DMS153 treated with DMSO at 0.1 percent for 48 hours (cell line): ENCODE data around the gene RNF214.
"Not testable (repeated sequence)": the region's sequence is repeated elsewhere in the genome, so short reads cannot be mapped to it uniquely, and the experiment has no call there.

Experiments
- DNase-seq: peaks from one replicate; lab custom pipeline; 2025; ENCODE audit not compliant: unreplicated experiment; lab: John Stamatoyannopoulos, UW

The RNF214 gene

DNA sequence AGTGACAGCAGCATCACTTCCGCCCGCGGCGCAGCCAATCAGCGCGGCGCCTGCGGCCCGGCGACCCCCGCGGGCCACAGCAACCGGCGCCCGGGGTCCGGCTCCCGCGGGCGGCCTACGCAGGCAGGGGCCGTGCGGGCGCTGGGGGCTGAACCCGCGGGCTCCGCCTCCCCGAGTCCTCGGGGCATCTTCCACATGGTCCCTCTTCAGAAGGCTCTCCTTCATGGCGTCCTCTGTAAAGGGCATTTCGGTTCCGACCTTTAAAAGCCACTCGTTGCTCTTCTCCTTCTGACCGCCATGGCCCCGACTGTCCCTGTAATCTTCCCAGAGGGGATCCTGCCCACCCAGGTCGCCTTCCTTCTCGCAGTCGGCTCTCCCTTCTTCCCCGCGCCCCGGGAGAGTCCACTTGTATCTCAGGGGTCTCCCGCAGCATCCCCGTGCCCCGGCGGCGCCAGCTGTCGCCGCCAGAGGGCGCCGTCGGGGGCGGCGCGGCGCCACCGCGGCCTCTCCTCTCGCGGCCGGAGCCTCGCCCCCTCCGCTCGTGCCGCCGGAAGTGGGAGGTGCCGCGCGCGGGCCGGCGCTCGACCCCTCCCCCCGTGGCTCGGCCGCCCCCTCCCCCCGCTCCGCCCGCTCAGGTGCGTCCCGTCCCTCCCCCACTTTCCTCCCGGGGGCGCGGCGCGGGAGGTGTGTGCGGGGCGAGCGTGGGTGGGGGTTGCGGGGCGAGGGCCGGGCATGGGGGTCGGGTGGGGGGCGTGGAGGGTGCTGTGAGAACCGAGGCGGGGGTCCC is at the start of gene RNF214:
TSS of gene RNF214 (plus strand) at position 580 of the 787 bp plus-strand sequence. CDS start 1,602 bp downstream, outside the sequence.
- DNase-seq, result peak; percentile 57

DNA sequence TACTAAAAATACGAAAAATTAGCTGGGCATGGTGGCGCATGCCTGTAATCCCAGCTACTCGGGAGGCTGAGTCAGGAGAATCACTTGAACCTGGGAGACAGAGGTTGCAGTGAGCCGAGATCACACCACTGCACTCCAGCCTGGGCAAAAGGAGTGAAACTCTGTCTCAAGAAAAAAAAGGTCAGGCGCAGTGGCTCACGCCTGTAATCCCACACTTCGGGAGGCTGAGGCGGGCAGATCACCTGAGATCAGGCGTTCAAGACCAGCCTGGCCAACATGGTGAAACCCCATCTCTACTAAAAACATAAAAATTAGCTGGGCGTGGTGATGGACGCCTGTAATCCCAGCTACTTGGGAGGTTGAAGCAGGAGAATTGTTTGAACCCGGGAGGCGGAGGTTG is 49.3 kb upstream of the RNF214 start:
- not testable (repeated sequence) for DNase-seq

DNA sequence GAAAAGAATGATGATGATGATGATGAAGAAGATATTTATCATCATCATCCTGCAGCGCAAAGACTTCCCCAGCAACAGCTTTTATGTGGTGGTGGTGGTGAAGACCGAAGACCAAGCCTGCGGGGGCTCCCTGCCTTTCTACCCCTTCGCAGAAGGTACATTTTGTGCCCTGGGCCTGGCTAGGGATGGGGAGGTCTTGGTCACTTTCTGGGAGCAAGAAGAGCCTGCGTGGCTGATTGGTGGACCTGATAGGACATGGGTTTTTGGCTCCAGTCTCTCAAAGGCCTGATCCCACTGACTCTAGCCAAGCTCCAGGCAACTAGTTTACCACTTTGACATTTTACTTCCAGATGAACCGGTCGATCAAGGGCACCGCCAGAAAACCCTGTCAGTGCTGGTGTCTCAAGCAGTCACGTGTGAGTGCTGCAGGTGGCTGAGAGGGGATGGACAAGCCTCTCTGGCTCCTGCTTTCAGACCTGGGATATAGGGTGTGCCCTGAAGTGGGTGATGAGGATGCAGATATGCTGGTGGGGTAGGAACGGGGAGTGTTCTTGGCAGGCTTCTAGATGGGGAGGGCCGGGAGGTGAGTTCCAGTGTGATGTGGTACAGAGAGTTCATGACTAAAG is 48.6 kb upstream of the RNF214 start:
- no peak for DNase-seq

DNA sequence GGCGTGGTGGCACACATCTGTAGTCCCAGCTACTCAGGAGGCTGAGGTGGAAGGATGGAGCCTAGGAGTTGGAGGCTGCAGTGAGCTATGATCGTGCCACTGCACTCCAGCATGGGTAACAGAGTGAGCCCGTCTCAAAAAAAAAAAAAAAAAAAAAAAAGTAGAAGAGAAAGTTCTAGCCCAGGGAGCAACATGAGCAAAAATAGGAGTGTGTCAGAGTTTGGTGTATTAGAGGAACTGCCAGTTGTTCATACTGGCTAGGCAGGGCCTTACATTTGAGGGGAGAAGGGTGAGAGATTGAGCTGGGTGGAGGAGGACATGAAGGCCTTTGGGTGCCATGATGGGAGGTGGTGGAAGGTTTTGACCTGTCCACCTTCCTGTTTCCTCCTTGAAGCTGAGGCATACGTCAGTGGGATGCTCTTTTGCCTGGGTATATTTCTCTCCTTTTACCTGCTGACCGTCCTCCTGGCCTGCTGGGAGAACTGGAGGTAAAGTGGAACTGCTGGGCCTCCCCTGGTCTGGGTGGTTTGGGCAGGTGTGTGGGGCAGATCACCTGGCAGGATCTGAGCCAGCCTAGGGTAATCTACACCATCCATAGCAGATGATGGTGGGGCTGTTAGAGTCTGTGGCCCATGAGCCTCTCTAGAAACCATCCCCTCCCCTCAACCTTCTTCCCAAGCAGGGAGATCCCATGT is 46.6 kb upstream of the RNF214 start:
- DNase-seq, result no peak

DNA sequence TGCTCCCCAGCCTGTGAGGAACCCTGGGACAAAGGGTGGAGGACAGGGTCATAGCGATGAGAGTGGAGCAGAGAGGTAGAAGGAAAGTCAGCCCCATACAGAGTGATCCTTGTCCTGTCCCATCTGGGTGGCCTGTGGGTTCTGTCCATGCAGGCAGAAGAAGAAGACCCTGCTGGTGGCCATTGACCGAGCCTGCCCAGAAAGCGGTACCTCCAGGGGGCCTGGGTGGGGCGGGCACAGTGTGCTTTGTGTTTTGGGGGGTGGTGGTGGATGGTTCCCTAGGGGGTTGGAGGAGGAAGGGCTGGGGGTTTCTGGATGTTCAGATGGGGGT is 46.1 kb upstream of the RNF214 start:
- DNase-seq, result no peak

DNA sequence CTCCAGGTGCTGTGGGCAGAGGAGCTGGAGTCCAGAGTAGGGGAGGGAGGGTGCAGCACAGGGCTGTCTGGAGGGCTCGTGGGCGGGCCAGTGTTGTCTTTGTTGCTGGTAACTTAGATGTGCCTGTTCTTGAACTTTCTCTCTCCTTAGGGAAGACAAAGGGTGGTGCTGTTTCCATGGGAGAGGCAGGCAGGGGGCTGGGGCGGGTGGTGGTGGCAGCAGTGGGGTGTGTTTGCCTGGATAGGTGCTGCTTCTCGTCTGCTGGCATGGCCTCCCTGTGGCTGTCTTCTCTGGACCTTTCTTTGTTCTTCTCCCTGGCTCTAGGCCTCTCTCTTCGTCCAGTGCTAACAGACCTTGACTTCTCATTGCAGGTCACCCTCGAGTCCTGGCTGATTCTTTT is 45.5 kb upstream of the RNF214 start:
- DNase-seq, result no peak

DNA sequence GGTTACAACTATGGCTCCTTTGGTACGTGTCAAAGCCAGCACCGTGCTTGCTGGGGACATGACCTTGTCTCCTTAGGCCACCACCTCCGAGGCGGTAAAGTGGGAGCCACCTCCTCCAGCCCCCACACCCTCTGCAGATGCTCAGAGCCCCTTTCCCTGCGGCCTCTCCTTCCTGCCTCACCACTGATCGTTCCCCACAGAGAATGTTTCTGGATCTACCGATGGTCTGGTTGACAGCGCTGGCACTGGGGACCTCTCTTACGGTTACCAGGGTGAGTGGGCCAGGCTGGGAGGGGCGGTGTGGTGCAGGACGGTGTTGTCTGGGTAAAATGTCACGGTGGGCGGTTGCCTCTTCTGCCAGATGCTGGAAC is 45.1 kb upstream of the RNF214 start:
- DNase-seq, result no peak

DNA sequence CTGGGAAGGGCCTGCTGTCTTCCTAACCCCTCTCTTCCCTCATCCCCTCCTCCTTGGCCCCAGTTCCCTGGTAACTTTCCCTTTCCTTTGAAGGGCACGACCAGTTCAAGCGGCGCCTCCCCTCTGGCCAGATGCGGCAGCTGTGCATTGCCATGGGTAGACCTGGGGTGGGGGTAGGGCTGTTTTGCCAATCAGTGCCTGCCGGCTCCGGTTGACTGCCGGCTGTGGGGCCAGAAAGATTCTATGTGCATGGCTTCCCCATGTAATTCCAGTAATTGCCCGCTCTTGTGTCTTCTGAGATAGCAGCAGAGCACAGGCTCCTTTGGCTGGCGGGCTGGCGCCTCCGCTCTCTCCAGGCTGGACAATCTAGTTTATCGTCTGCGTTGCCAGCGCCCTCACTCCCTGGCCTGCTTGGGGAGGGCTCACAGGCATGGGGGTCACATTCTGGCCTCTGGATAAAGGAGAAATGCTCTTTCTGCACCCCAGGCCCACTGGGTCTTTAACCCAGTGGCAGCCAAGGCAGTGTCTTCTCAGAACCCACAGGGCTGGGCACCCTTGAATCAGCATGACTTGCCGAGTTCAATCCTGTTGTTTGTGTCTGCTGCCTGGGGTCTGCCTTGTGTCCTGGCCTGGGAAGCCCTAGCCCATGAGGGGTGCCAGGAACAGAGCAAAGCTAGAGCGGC is 44.5 kb upstream of the RNF214 start:
- DNase-seq, result no peak

DNA sequence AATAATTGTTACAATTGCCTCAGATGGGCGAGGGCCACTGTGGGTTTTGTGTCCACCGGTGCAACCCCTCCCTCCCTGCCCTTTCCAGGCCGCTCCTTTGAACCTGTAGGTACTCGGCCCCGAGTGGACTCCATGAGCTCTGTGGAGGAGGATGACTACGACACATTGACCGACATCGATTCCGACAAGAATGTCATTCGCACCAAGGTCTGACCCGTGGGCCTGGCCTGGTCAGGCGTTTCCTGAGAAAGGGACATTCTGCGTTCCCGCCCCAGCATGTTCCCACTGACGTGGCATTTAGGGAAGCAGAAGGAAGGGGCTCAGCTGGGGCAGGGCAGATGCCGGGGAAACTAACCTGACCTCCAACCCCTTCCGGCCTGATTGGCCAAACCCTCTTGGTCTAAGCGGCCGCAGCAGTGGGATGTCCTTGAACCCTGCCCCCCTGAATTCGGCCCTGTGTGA is 43.8 kb upstream of the RNF214 start:
- DNase-seq, result no peak

DNA sequence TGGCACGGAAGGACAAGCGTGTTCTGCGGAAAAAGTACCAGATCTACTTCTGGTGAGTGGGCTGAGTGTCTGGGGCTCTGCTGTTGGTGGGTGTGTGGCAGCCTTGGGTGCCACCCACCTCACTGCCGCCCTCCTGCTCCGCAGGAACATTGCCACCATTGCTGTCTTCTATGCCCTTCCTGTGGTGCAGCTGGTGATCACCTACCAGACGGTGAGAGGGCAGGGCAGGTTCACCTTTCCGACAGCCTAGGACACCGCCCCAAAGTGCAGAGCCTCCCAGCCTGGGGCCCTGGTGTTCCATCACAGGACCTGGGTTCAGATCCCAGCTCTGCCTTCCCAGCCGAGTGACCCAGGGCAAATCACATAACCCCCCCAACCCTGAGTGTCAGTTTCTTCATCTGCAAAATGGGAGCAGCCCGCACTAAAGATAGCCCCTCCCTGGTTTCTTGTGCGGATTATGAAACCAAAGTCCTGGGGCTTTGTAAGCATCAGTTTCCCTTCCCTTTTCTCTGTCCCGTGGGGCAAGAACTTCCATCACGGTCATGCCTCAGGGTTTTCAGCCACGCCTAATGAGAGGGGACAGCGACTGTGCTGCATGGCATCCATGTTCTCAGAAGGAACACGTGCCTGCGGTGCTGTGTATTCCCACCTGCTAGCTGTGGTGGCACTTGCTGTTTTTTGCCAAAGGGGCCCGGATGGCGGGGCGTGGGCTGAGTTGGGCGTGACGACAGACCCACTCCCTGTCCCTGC is 43.1 kb upstream of the RNF214 start:
- DNase-seq, result no peak

DNA sequence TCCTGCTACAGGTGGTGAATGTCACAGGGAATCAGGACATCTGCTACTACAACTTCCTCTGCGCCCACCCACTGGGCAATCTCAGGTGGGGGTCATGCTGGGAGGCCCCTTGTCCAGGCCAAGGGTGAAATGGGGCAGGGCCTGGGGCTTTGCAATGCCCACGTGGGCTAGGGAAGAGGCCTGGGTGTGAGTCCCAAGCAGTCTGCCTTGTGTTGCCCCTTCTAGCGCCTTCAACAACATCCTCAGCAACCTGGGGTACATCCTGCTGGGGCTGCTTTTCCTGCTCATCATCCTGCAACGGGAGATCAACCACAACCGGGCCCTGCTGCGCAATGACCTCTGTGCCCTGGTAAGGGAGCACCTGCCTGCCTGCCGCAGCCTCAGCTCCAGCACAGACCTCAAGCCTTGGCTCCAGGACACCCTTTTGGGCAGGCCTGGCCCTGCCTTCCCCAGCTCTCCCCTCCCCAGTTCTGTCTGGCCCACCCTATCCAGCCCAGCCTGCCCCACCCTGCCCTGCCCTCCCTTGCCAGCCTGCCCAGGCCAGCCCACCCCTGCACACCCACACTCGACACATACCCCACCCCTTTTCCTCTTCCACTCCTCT is 42.4 kb upstream of the RNF214 start:
- no peak for DNase-seq

DNA sequence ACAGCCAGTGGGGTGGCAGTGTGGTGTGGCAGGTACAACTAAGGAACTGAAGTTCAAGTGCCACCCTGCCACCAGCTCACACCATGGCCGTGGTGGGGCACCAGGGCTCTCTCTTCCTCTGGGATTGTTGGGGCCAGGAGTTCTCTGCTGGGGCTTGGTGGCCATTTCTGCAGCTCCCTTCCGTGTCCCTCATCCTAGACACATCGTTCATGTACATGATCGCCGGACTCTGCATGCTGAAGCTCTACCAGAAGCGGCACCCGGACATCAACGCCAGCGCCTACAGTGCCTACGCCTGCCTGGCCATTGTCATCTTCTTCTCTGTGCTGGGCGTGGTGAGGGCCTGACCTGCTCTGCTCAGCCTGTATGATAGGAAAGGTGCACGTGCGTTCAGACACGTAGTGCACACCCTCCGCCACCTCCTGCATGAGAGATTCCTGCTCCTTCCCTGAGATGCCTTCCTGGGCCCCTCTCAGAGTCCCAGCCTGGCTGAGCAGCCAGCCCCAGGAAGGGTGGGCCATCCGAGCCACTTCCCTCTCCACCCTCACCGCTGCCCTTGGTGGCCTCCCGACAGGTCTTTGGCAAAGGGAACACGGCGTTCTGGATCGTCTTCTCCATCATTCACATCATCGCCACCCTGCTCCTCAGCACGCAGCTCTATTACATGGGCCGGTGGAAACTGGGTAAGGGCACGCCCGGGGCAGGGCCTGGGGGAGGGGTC is 40.6 kb upstream of the RNF214 start:
- no peak for DNase-seq

DNA sequence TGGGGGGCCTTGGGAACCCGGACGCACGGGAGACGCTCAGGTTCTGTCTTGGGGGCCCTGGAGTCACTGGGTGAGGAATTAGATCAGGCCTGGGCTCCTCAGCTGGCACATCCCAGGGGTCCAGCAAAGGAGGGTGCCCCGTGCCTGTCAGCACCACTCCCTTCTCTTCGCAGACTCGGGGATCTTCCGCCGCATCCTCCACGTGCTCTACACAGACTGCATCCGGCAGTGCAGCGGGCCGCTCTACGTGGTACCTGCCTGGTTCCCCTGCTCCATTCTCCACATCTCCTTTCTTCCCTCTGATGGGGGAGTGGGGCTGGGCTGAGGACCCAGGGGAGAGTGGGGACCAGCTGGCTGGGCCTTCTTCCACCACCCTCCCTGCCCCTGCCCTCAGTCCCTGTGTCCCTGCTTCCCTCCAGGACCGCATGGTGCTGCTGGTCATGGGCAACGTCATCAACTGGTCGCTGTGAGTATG is 40.0 kb upstream of the RNF214 start:
- DNase-seq, result no peak

DNA sequence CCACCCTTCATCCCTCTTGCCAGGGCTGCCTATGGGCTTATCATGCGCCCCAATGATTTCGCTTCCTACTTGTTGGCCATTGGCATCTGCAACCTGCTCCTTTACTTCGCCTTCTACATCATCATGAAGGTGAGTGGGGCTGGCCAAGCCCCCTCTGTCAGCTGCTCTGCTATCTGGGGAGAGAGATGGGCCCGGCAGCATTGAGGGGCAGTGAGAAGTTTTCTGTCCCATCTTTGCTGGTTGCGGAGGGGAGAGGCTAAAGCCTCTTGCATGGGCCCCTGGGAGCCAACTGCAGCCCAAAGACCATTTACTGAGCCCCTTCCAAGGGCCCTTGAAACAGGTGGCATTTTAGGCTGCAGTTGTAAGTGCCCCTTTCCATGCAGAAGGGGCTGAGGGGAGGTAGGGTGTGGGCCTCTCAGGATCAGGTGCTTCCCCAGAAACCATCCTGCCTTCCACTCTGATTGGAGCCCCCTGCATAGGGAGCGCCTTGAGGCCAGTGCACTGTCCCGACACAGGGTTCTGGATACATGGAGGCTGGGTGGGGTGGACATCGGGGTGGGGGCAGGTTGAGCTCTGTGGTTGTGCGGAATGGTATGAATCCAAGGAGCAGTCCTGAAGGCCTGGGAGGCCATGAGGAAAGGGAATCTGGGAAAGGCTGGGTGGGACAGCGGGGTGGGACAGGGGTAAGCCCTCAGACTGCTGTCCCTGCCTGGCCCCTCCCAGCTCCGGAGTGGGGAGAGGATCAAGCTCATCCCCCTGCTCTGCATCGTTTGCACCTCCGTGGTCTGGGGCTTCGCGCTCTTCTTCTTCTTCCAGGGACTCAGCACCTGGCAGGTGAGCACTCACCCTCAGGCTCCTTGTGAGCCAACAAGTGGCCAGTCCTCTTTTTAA is 39.1 kb upstream of the RNF214 start:
- no peak for DNase-seq

DNA sequence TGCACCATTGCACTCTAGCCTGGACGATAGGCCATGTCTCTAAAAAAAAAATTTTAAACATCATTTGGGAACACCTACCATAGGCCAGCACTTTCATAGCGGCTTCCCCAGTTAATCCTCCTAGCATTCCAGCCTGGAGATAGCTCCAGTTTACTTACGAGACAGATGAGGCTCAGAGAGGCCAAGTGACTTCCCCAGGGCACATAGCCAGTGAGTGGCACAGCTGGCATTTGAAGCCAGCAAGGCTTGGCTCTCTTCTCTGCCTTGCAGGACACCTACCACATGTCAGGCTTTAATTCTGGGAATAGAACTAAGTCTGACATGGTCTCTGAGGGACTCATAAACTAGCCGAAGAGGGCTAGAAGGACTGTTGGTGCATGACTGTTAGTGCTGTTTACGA is 38.2 kb upstream of the RNF214 start:
- no peak for DNase-seq

DNA sequence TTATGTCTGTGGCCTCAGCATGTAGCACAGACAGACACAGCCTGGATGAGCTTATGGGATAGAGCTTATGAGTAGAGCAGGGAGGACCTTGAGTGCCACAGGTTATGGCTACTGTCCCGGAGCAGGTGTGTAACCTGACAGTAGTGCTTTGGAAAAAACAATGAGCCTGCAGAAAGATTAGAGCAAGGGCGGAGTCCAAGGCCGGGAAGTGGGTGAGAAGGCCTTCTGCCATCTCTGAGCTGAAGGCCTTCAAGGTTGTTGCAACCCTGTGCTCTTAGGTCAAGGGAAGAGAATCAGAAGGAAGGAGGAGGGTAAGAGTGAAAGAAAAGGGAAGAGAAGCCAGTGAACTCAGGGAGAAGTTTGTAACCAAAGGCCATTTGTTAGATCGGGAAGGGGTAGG is 37.2 kb upstream of the RNF214 start:
- DNase-seq, result no peak

DNA sequence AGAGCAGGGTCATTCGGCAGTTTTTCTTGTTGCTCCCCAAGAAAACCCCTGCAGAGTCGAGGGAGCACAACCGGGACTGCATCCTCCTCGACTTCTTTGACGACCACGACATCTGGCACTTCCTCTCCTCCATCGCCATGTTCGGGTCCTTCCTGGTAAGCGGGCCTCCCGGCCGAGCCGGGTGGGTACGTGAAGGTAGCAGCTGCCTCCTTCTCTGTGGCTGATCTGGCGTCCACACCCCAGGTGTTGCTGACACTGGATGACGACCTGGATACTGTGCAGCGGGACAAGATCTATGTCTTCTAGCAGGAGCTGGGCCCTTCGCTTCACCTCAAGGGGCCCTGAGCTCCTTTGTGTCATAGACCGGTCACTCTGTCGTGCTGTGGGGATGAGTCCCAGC is 36.7 kb upstream of the RNF214 start:
- DNase-seq, result no peak

DNA sequence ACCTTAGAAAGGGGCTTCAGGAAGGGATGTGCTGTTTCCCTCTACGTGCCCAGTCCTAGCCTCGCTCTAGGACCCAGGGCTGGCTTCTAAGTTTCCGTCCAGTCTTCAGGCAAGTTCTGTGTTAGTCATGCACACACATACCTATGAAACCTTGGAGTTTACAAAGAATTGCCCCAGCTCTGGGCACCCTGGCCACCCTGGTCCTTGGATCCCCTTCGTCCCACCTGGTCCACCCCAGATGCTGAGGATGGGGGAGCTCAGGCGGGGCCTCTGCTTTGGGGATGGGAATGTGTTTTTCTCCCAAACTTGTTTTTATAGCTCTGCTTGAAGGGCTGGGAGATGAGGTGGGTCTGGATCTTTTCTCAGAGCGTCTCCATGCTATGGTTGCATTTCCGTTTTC is 35.5 kb upstream of the RNF214 start:
- no peak for DNase-seq
